HPDE6-E6E7 (cell line): ENCODE results near the gene MARS2.
"Not testable (repeated sequence)": the region's sequence is repeated elsewhere in the genome, so short reads cannot be mapped to it uniquely, and the experiment has no call there.

Source experiments
- DNase-seq: peaks from one replicate; pipeline ENCODE4 v3.0.0; 2011; ENCODE audit warnings: missing footprints; ENCODE audit errors: extremely low spot score

MARS2 gene

DNA sequence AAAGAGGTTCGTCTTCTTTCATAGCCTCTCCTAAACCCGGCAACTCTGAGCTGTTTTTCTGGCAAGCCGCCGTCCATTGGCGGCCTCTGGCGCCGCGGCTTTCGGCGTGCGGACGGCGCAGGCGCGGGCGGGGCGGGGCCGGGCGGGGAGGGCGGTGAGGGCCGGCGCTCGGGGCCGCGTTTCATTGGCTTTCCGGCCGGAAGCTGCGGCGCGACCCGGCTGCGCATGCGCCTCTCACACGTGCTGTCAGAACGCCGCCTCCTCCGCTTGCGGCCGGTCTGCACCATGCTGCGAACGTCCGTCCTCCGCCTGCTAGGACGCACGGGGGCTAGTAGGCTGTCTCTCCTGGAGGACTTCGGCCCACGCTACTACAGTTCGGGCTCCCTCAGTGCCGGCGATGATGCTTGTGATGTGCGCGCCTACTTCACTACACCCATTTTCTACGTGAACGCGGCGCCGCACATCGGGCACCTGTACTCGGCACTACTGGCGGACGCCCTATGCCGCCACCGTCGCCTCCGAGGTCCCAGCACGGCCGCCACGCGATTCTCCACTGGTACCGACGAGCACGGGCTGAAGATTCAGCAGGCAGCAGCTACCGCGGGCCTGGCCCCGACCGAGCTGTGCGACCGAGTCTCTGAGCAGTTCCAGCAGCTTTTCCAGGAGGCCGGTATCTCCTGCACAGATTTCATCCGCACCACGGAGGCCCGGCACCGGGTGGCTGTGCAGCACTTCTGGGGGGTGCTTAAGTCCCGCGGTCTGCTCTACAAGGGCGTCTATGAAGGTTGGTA is at the start of gene MARS2:
TSS of gene MARS2 (plus strand) at position 249 of the 791 bp plus-strand sequence. CDS start at position 286, 37 bp downstream.
- DNase-seq = peak; percentile 83

DNA sequence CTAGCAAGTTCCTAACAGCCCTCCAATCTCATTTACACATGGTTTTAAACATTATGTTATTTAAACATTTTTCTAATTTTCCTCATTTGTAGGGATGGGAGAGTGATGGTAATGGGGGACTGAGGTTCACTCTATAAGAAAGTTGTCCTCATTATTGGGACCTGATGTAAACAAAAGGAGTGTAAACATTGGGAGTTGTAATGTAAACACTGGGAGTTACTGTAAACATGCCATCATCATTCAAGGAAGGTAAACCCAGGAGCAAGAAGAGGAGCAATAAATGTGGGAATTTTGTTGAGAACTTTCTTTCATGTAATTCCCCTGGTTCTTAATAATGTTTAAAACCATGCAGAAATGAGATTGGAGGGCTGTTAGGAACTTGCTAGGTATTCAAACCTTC is 47.6 kb upstream of the MARS2 start:
- DNase-seq = no peak

DNA sequence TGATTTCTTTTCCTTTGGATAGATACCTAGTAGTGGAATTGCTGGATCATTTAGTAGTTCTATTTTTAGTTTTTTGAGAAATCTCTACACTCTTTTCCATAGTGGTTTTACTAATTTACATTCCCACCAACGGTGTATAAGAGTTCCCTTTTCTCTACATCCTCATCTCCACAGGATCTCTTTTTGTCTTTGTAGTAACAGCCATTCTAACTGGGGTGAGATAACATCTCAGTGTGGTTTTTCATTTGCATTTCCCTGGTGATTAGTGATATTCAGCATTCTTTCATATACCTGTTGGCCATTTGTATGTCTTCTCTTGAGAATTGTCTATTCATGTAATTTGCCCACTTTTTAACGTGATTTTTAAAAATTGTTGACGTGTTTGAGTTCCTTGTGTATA is 43.5 kb upstream of the MARS2 start:
- DNase-seq = no peak

DNA sequence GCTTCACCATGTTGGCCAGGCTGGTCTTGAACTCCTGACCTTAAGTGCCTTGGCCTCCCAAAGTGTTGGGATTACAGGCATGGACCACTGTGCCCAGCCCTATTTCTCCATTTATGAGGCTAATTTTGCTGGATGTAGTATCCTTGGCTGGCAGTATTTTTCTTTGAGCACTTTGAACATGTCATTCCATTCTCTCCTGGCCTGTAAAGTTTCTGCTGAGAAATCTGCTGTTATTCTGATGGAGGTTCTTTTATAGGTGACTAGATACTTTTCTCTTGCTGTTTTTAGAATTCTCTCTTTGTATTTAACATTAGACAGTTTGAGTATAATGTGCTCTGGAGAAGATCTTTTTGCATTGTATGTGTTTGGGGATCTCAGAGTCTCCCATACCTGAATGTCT is 38.9 kb upstream of the MARS2 start:
- DNase-seq = no peak

DNA sequence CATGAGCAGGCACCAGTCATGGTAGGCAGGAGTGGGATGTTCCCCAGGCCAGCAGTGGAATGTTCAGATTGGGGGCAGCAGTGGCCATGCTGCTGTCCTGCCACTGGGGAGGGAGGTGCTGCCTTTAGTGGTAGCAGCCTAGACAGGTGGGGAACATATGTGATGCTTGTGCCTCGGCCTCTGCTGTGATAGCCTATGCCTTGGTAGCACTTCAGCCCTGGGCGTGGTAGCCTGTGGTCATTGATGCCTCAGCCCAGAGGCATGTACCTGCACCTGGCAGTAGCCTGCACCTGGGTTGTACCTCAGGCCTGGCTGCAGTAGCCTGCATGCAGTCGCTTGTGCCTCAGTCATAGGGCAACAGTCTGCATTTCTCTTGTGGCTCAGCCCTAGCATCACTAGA is 36.9 kb upstream of the MARS2 start:
- peak; percentile 4 for DNase-seq

DNA sequence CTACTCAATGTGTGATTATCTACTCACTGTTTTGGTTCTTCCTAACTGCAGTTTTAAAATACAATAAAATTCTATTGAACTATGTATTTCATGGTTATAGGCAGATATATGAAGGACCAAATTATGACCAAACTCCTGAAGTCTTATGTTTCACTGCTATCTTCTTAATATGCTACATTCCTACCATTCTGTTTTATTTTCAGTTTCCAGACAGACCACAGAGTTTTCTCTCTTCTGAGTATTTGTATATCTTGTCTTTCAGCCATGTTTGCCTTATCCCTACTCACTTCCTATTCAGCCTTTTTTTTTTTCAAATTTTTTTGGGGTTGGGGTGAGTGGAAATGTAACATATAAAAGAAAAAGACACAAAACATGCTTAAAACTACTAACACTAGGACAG is 36.1 kb upstream of the MARS2 start:
- DNase-seq = no peak

DNA sequence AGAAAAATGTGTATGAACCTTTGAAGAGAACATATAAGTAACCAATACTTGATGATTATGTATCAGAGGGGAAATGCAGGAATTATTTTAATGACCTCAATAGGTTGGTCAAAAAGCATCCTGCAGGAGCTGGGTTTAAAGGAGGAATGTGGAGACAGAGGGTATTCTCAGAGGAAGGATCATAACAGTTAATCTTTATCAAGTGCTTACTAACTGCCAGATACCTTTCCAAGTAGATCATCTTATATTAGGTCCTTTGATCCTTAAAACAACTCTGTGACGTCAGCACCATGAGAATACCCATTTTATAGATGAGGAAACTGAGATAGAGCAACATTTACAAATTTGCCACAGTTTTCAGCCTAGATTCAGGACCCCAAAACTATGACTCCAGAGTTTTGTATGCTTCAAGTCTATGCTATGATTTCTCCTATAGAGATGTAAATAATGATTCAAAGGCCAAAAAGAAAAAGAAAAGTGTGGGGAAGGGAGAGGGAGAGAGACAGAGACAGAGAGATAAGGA is 32.7 kb upstream of the MARS2 start:
- no peak for DNase-seq

DNA sequence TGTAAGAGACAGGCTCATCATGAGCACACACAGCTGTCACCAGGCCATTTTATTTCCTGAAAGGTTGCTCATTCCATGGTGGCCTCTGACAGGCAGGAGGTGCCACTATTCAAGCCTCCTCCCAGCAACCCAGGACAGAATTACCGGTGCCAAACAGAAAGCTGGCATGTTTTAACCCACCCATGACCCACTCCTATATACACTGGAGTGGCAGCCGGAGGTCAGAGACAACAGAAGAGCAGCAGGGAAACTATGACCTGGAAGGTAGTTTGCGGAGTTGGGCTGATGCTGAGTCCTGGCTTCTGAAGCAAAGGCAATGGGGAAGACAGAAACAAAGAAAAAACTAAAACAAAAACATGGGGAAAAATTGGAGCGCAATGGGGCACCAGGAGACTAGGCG is 32.1 kb upstream of the MARS2 start:
- DNase-seq = no peak

DNA sequence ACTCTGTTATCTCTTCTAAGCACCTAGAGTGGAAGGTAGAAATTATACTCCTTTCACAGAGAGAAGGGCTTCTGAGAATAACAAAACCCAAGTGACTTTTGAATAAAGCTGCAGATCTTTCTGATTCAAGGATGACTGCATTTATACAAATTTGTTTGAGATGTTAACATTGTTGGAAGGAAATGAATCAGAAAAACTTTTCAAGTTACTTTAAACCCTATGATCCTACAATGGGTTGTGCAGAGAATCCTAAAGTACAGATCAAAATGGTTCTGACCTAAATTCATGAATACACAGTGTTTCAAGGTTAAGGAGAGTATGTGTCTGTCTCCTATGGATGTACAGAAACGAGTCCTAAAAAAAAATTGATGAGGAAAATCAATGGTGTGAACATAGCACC is 31.6 kb upstream of the MARS2 start:
- no peak for DNase-seq

DNA sequence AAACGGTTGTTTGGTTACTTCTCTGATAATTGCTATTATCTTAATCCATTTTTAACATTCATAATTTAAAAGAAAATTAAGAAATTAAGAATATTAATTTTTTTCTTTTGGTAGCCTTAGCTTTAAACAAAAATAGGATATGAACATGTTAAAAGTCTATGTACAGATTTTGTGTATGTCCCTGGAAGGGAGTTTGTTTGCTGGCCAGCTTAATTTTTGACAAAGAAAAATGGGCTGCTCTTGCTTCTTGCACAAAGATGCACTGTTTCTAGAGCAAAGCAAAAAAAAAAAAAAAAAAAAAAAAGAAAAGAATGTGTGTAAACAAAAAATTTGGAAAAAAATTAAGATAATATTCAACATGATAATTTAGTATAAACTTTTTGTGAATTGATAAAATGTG is 31.1 kb upstream of the MARS2 start:
- DNase-seq = no peak

DNA sequence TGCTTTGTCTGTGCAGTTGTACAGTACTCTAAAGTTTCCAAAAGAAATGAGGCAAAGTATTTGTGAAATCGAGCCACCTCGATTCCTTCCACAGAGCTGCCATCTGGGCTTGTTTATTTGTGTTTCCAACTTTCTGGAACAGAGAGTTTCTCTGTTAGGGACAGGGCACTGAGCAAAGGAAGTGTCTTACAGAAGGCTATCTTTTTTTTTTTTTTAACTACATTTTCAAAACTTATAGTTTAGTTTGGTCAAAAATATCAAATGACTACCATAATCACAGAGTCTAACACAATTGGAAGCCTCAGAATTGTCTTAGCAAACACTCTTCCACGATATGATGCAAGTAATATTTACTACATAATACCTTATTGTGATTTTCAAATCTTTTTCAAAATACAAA is 30.6 kb upstream of the MARS2 start:
- no peak for DNase-seq

DNA sequence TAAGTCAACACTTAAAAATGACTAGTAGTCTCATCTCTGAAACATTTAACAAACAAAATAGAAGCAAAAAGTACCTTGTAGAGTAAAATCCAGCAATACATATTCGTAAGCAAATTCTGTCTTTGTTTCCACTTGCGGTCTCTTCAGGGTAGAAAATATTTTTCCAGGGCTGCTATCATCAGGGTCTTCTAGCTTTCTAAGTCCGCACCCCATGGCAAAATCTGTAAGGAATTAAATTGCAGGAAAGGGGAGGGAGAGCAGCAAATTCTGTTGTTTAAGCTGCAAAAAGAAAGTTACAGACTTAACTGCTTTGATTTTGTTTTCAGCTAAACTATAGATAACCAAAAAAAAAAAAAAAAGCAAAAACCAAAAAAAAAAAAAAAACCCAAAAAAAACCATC is 29.9 kb upstream of the MARS2 start, which contains the start of gene RFTN2:
TSS of gene RFTN2 (minus strand) at position 342 of the 400 bp plus-strand sequence. CDS start at position 213, 129 bp downstream.
- DNase-seq = no peak

DNA sequence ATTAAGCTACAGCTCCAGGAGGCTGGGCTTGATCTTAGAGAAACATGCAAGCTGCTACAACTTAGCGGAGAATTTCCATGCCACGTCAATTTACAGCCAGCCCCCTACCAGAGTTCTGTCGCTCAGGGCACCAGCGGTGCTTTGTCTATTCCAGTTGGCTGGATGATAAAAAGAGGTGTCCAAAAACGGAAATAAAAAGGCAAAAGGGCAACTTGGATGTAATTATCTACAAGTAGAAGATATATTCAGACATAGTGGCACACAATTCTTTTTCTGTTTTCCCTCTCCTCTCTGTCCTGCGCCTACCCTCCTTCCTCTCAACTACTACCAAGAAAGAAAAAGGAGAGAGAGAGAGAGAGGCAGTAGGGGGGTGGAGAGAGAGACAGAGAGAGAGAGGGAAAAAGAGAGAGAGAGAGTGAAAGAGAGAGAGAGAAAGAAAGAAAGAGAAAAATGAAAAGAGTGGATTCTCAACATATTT is 29.4 kb upstream of the MARS2 start:
- DNase-seq = no peak

DNA sequence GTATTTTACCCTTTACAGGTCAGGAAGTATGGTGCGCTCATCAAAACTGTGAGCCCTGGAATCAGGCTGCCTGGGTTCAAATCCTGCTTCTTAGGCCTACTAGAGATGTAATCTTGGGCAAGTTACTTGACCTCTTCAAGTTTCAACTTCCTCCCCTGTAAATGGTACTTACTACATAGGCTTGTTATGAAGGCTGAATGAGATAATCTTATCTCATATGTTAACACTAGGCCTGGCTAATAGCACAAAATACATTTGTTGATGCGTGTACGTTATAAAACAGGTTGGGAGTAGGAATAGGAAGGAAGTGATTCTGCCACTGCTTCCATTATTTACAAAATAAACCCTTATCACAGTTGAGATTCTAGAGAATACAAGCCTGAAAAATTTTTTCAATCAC is 28.1 kb upstream of the MARS2 start:
- no peak for DNase-seq

DNA sequence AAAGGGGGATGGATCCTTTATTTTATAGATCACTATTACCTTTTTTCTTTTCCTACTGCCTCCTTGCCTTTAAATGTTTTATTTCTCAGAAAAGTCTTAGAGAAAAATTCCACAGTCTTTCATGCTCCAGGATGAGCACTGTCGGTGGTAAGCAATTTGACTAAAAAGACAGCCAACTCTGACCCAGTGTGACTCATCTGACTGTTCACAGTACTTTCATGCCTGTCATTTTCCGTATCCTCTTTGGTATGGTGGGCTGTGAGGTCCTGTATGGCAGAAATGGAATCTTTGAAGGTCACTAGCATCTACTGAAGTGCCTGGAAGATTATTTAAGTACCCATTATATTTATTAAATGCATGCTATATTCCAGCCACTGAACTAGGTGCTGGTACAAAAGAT is 27.7 kb upstream of the MARS2 start:
- DNase-seq = no peak

DNA sequence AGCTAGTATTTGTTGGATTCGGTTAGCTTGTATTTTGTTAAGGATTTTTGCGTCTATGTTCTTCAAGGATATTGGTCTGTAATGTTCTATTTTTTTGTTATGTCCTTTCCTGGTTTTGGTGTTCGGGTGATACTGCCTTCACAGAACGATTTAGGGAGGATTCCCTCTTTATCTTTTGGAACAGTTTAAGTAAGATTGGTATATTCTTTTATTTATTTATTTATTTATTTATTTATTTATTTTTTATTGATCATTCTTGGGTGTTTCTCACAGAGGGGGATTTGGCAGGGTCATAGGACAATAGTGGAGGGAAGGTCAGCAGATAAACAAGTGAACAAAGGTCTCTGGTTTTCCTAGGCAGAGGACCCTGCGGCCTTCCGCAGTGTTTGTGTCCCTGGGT is 10.0 kb upstream of the MARS2 start:
- not testable (repeated sequence) for DNase-seq

DNA sequence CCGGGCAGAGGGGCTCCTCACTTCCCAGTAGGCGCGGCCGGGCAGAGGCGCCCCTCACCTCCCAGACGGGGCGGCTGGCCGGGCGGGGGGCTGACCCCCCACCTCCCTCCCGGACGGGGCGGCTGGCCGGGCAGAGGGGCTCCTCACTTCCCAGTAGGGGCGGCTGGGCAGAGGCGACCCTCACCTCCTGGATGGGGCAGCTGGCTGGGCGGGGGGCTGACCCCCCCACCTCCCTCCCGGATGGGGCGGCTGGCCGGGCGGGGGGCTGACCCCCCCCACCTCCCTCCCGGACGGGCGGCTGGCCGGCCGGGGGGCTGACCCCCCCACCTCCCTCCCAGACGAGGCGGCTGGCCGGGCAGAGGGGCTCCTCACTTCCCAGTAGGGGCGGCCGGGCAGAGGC is 9.2 kb upstream of the MARS2 start:
- DNase-seq = not testable (repeated sequence)

DNA sequence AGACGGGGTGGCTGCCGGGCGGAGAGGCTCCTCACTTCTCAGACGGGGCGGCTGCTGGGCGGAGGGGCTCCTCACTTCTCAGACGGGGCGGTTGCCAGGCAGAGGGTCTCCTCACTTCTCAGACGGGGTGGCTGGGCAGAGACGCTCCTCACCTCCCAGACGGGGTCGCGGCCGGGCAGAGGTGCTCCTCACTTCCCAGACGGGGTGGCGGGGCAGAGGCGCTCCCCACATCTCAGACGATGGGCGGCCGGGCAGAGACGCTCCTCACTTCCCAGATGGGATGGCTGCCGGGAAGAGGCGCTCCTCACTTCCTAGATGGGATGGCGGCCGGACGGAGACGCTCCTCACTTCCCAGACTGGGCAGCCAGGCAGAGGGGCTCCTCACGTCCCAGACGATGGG is 8.6 kb upstream of the MARS2 start:
- not testable (repeated sequence) for DNase-seq

DNA sequence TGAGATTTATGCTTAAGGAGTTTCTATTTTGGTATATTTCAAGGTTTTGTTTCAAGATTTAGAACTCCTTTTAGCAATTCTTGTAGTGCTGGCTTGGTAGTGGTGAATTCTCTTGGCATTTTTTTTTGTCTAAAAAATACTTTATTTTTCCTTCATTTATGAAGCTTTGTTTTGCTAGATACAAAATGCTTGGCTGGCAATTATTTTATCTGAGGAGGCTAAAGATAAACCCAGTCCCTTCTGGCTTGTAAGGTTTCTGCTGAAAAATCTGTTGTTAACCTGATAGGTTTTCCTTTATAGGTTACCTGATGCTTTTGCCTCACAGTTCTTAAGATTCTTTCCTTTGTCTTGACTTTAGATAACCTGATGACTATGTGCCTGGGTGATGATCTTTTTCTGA is 5.4 kb upstream of the MARS2 start:
- DNase-seq = not testable (repeated sequence)

DNA sequence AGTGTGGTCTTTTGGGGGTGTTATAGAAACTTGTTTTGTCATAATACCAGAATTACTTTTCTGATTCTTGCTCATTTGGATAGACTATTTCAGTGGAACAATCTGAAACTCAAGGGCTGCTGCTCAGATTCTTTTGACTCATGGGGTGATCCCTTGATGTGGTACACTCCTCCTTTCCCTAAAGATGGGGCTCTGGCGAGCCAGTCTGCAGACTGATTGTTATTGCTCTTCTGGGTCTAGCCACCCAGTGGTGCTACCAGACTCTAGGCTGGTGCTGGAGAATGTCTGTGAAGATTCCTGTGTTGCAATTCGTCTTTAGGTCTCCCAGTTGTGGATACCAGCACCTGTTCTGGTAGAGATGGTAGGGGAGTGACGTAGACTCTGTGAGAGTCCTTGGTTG is 4.2 kb upstream of the MARS2 start:
- no peak for DNase-seq

DNA sequence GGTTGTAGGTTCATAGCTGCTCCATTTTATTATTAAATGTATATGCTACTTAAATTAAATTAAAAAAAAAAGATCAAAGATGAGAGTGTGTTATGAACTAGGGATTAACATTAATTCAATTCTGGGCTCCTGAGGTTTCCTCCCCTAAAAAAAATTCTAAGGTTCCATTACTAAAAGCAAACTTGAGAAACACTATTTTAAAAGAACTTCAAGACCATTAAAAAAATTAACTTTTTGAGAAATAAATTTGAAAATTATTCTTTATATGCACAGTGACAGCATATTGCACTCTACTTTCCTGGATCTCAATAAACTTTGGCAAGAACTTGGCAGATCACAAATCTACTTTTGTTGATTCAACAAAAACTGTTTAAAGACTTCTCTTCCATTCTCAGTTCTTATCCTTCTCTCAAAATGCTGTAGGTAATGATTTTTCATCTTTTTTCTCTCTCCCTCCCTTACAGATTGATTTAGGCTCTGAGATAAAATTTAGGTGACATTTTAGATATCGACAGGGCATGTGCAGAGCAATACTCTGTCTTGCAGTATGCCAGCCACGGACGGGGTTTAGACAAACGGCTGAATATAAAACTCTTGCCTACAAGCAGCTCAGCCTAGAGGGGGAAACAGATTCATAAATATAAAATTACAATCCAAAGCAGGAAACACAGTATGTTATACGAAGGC is 592 bp upstream of the MARS2 start:
- DNase-seq = no peak

DNA sequence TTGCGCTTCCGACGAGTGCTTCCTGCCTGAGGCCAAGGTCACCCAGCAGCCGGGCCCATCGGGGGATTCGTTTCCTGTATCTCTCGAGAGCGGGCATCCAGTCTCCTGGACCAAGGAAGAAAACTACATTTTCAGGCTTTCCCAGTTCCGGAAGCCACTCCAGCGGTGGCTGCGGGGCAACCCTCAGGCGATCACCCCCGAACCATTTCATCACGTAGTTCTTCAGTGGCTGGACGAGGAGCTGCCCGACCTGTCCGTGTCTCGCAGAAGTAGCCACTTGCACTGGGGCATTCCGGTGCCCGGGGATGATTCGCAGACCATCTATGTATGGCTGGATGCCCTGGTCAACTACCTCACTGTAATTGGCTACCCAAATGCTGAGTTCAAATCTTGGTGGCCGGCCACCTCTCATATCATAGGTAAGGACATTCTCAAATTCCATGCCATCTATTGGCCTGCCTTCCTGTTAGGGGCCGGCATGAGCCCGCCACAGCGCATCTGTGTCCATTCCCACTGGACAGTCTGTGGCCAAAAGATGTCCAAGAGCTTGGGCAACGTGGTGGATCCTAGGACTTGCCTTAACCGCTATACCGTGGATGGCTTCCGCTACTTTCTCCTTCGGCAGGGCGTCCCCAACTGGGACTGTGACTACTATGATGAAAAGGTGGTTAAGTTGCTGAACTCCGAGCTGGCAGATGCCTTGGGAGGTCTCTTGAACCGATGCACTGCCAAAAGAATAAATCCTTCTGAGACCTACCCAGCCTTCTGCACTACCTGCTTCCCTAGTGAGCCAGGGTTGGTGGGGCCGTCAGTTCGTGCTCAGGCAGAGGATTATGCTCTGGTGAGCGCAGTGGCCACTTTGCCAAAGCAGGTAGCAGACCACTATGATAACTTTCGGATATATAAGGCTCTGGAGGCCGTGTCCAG is 1.0 kb downstream of the MARS2 start:
- DNase-seq = no peak
